Loucy (cell line): ENCODE measurements around the gene BTG4.

ENCODE experiments used
- H2AFZ ChIP-seq: fragments of 200-600 bp; sonication (generic); 2 replicates; pipeline ENCODE4 v1.6.0; 2016; ENCODE audit warnings: antibody characterized with exemption, mild to moderate bottlenecking, low read length, moderate library complexity
- H3F3A ChIP-seq: fragments of 200-600 bp; 2 replicates; pipeline ENCODE4 v1.6.0; 2016; ENCODE audit warnings: antibody characterized with exemption, low read depth, mild to moderate bottlenecking
- H3K27me3 ChIP-seq: fragments of 200-600 bp; sonication (generic); 2 replicates; pipeline ENCODE4 v1.6.1; 2014; ENCODE audit warnings: low read length, mild to moderate bottlenecking; ENCODE audit not compliant: insufficient read depth, poor library complexity, severe bottlenecking
- H3K36me3 ChIP-seq: fragments of 200-600 bp; sonication (generic); 2 replicates; pipeline ENCODE4 v1.6.1; 2016; ENCODE audit warnings: low read length; ENCODE audit not compliant: insufficient read depth
- H3K4me1 ChIP-seq: fragments of 200-600 bp; sonication (generic); 2 replicates; pipeline ENCODE4 v1.5.1; 2014; ENCODE audit warnings: low read length, mild to moderate bottlenecking; ENCODE audit not compliant: insufficient read depth, poor library complexity, severe bottlenecking
- H3K4me2 ChIP-seq: fragments of 200-600 bp; sonication (generic); 2 replicates; pipeline ENCODE4 v1.6.0; 2014; ENCODE audit warnings: antibody characterized with exemption, low read length, low read depth, mild to moderate bottlenecking; ENCODE audit not compliant: poor library complexity, severe bottlenecking
- H3K4me3 ChIP-seq: fragments of 200-600 bp; sonication (generic); 2 replicates; pipeline ENCODE4 v1.5.1; 2014; ENCODE audit warnings: low read length, mild to moderate bottlenecking, mixed read lengths; ENCODE audit not compliant: poor library complexity, severe bottlenecking
- H3K79me2 ChIP-seq: fragments of 200-600 bp; sonication (generic); 2 replicates; pipeline ENCODE4 v1.6.1; 2014; ENCODE audit warnings: low read length; ENCODE audit not compliant: insufficient read depth
- H3K9ac ChIP-seq: fragments of 200-600 bp; sonication (generic); 2 replicates; pipeline ENCODE4 v1.6.0; 2014; ENCODE audit warnings: mild to moderate bottlenecking, low read depth, low read length, moderate library complexity; ENCODE audit not compliant: poor library complexity, severe bottlenecking
- H3K9me2 ChIP-seq: fragments of 200-600 bp; sonication (generic); replicated peaks from 2 replicates; pipeline ENCODE4 v1.6.1; 2016; ENCODE audit warnings: low read depth, low read length, mixed read lengths
- H3K9me3 ChIP-seq: fragments of 200-600 bp; sonication (generic); 2 replicates; pipeline ENCODE4 v1.6.1; 2014; ENCODE audit warnings: mild to moderate bottlenecking, antibody characterized with exemption, low read length, low read depth; ENCODE audit not compliant: insufficient read depth
- H4K20me1 ChIP-seq: fragments of 200-600 bp; sonication (generic); 2 replicates; pipeline ENCODE4 v1.6.0; 2014; ENCODE audit warnings: antibody characterized with exemption, low read length, mild to moderate bottlenecking; ENCODE audit not compliant: insufficient read depth, poor library complexity, severe bottlenecking
- CTCF ChIP-seq: fragments of 200-600 bp; sonication (generic); conservative IDR thresholded peaks from 2 replicates; pipeline ENCODE4 v1.5.1; 2014; ENCODE audit warnings: mild to moderate bottlenecking, antibody characterized with exemption, low read length
- EZH2phosphoT487 ChIP-seq: fragments of 200-600 bp; IDR thresholded peaks from 2 replicates; pipeline ENCODE4 v1.6.1; 2018; ENCODE audit warnings: antibody characterized with exemption, mild to moderate bottlenecking, moderate library complexity, borderline replicate concordance

Gene BTG4

GRCh38 chr11:111446404-111447111 lies 65.6 kb downstream of the BTG4 start:
- Histone ChIP-seq H3K4me1 (peaks cover 34% of the 10 kb centered on the region), H2AFZ (peak overlapping the region; percentile 70), H3K36me3 (no peaks in the 10 kb centered on the region), H3K4me3 (no peak overlapping the region), H3K9me2 (no peaks in the 10 kb centered on the region), H3K9me3 (no peaks in the 10 kb centered on the region), H4K20me1 (no peaks in the 10 kb centered on the region), H3K79me2 (no peaks in the 10 kb centered on the region), H3K27me3 (no peaks in the 10 kb centered on the region), H3F3A (no peaks in the 10 kb centered on the region), H3K4me2 (peak overlapping the region; percentile 47), H3K9ac (peak overlapping the region; percentile 14)
- TF ChIP-seq EZH2phosphoT487 (no peak), CTCF (peak; percentile 96)

GRCh38 chr11:111445586-111445985 lies 66.6 kb downstream of the BTG4 start:
- Histone ChIP-seq H3K9ac (no peak overlapping the region), H2AFZ (peak overlapping the region; percentile 70)
- TF ChIP-seq CTCF: no peak
- TF ChIP-seq EZH2phosphoT487: no peak

More at GRCh38 chr11:111445586-111445985, 66.6 kb downstream of the BTG4 start:
- Histone ChIP-seq H3K4me1 (peaks cover 42% of the 10 kb centered on the region), H3K9me3 (no peaks in the 10 kb centered on the region), H3K9me2 (no peaks in the 10 kb centered on the region), H3K4me3 (no peak overlapping the region), H3F3A (no peaks in the 10 kb centered on the region), H3K27me3 (no peaks in the 10 kb centered on the region), H3K36me3 (no peaks in the 10 kb centered on the region), H3K79me2 (no peaks in the 10 kb centered on the region), H3K4me2 (peak overlapping the region; percentile 47), H4K20me1 (no peaks in the 10 kb centered on the region)
